Measurements from ENCODE around the gene GSTT2.

Gene GSTT2

GRCh38 chr22:24008022-24008283, 28.0 kb downstream of the GSTT2 start:
- peaks cover 3% of the 10 kb centered on the region for H3K9me3 ChIP-seq (ENCODE audit: insufficient read depth, low read length, severe bottlenecking)
- H3K9ac ChIP-seq (ENCODE audit: low read depth, low read length) = no peak overlapping the region
- H3K4me2 ChIP-seq (ENCODE audit: insufficient read depth, low read length) = no peak overlapping the region
- DNase-seq = no peak
- H3K79me2 ChIP-seq (ENCODE audit: insufficient read depth, low read length) = peaks cover 18% of the 10 kb centered on the region
- H3K4me3 ChIP-seq (ENCODE audit: low read depth in 1 of 2, low read length in 2 of 2) = no peak overlapping the region
- H2AFZ ChIP-seq (ENCODE audit: low read depth, low read length) = no peak overlapping the region
- no peak overlapping the region for H3K27ac ChIP-seq (ENCODE audit: low read length)
- no peaks in the 10 kb centered on the region for H3K36me3 ChIP-seq (ENCODE audit: insufficient read depth, low read length)
- no peak for ATAC-seq (ENCODE audit: insufficient read depth, low read depth)
- no peaks in the 10 kb centered on the region for H4K20me1 ChIP-seq (ENCODE audit: insufficient read depth, low read length)
- TF ChIP-seq EZH2 (IDR thresholded peaks at IDR 0.05; ENCODE audit: borderline replicate concordance, low read depth, low read length, severe bottlenecking) = no peak
- no peak for TF ChIP-seq CTCF (IDR thresholded peaks at IDR 0.05; ENCODE audit: borderline replicate concordance, extremely low read depth, low read length, poor library complexity, severe bottlenecking)
- peaks cover 21% of the 10 kb centered on the region for H3K4me1 ChIP-seq (ENCODE audit: insufficient read depth, low read length)
- no peaks in the 10 kb centered on the region for H3K27me3 ChIP-seq (ENCODE audit: insufficient read depth, low read length, poor library complexity)

- DNase-seq (no peak), ATAC-seq (ENCODE audit: insufficient read depth, low read depth) (no peak)
- H2AFZ ChIP-seq (ENCODE audit: low read depth, low read length) = no peak overlapping the region
- H3K9ac ChIP-seq (ENCODE audit: low read depth, low read length) = no peak overlapping the region
- no peak overlapping the region for H3K4me2 ChIP-seq (ENCODE audit: insufficient read depth, low read length)
- TF ChIP-seq EZH2 (IDR thresholded peaks at IDR 0.05; ENCODE audit: borderline replicate concordance, low read depth, low read length, severe bottlenecking) (no peak), CTCF (IDR thresholded peaks at IDR 0.05; ENCODE audit: borderline replicate concordance, extremely low read depth, low read length, poor library complexity, severe bottlenecking) (no peak)
- peaks cover 3% of the 10 kb centered on the region for H3K9me3 ChIP-seq (ENCODE audit: insufficient read depth, low read length, severe bottlenecking)
- no peaks in the 10 kb centered on the region for H3K27me3 ChIP-seq (ENCODE audit: insufficient read depth, low read length, poor library complexity)
- no peaks in the 10 kb centered on the region for H3K36me3 ChIP-seq (ENCODE audit: insufficient read depth, low read length)
- H3K27ac ChIP-seq (ENCODE audit: low read length) = no peak overlapping the region
- H3K79me2 ChIP-seq (ENCODE audit: insufficient read depth, low read length) = peaks cover 25% of the 10 kb centered on the region
- H4K20me1 ChIP-seq (ENCODE audit: insufficient read depth, low read length) = no peaks in the 10 kb centered on the region
- H3K4me1 ChIP-seq (ENCODE audit: insufficient read depth, low read length) = peaks cover 24% of the 10 kb centered on the region
- H3K4me3 ChIP-seq (ENCODE audit: low read depth in 1 of 2, low read length in 2 of 2) = no peak overlapping the region
Measured at GRCh38 chr22:24008381-24009226, 28.7 kb downstream of the GSTT2 start.

DNA sequence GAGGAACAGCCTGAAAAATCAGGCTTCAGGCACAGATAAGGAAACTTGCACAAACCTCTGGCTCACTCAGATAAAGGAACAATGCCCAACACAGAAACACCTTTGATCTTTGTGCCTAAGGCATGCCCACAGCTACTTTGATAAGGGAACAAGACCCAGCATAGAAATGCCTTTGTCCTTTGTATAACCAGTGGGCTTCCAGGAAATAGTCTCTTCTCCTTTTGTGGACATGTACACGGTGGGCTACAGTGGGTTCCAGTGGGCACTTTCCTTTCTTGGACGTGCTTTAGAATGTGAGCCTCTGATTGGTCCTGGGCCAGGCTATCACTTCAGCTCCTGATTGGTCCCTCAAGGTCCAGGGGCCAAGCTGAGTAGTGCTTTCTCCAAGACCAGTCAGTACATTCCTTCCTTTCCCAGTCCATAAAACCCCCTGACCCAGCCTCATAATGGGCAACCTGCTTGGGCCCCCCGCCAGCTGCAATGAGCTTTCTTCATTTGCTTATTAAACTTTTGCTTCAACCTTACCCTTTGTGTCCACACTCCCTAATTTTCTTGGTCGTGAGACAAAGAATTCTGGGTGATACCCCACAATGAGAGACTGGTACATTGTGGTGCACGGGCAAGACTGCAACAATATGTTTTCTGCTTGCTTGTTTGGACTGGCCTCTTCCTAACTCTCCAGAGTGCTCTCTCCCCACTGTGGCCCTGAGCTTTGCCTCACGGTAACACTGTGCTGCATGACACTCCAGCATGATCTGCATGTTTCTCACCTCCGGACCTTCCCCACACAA, 29.5 kb downstream of the GSTT2 start:
- peaks cover 3% of the 10 kb centered on the region for H3K9me3 ChIP-seq (ENCODE audit: insufficient read depth, low read length, severe bottlenecking)
- H3K27me3 ChIP-seq (ENCODE audit: insufficient read depth, low read length, poor library complexity) = no peaks in the 10 kb centered on the region
- H3K79me2 ChIP-seq (ENCODE audit: insufficient read depth, low read length) = peaks cover 33% of the 10 kb centered on the region
- no peak overlapping the region for H3K4me2 ChIP-seq (ENCODE audit: insufficient read depth, low read length)
- no peak for TF ChIP-seq EZH2 (IDR thresholded peaks at IDR 0.05; ENCODE audit: borderline replicate concordance, low read depth, low read length, severe bottlenecking)
- no peak for TF ChIP-seq CTCF (IDR thresholded peaks at IDR 0.05; ENCODE audit: borderline replicate concordance, extremely low read depth, low read length, poor library complexity, severe bottlenecking)
- no peaks in the 10 kb centered on the region; the same call in 1 of the 2 replicates for H4K20me1 ChIP-seq (ENCODE audit: insufficient read depth, low read length)
- DNase-seq (no peak), ATAC-seq (ENCODE audit: insufficient read depth, low read depth) (no peak)
- no peaks in the 10 kb centered on the region for H3K36me3 ChIP-seq (ENCODE audit: insufficient read depth, low read length)
- H3K4me1 ChIP-seq (ENCODE audit: insufficient read depth, low read length) = peaks cover 27% of the 10 kb centered on the region
- no peak overlapping the region for H3K27ac ChIP-seq (ENCODE audit: low read length)
- no peak overlapping the region for H3K4me3 ChIP-seq (ENCODE audit: low read depth in 1 of 2, low read length in 2 of 2)
- no peak overlapping the region for H3K9ac ChIP-seq (ENCODE audit: low read depth, low read length)
- H2AFZ ChIP-seq (ENCODE audit: low read depth, low read length) = peak overlapping the region; percentile 95

All from DND-41 (cell line).